Right lobe of liver (tissue), 6 donors: ENCODE results near the gene ABCG2. TPM values are rescaled to one million over a fixed set of nuclear protein-coding genes. Genes with fewer than 3 reads are reported as not detected.

Experiments
- ATAC-seq, 4 donors: fragments of 200-7000 bp; cut with Tn5 transposase; one replicate each; pipeline ENCODE4 v1.9.1; 2020; ENCODE audit warnings: mild to moderate bottlenecking in 4 of 4, moderate library complexity in 4 of 4
- DNase-seq, 3 donors: peaks; one replicate each; pipeline ENCODE4 v3.0.0-alpha.2; 2020
- H3K27ac ChIP-seq, 3 donors: fragments of 200-600 bp; one replicate each; pipeline ENCODE4 v1.8.0; 2022
- H3K27me3 ChIP-seq, 2 donors: fragments of 200-600 bp; one replicate each; pipeline ENCODE4 v1.8.0; 2022
- H3K36me3 ChIP-seq, 4 donors: fragments of 200-600 bp; sonication (generic) in 1 of 4; one replicate each; pipeline versions ENCODE4 v1.5.1 to v1.8.0; 2017 to 2022; ENCODE audit warnings: control low read depth in 1 of 4
- H3K4me1 ChIP-seq, 4 donors: fragments of 200-600 bp; sonication (generic) in 1 of 4; one replicate each; pipeline versions ENCODE4 v1.5.1 to v1.8.0; 2017 to 2022; ENCODE audit warnings: control low read depth in 1 of 4
- H3K4me3 ChIP-seq, 3 donors: fragments of 200-600 bp; one replicate each; pipeline ENCODE4 v1.8.0; 2022
- H3K9me3 ChIP-seq, 4 donors: fragments of 200-600 bp; sonication (generic) in 1 of 4; one replicate each; pipeline versions ENCODE4 v1.5.1 to v1.8.0; 2017 to 2022; ENCODE audit warnings: control low read depth in 1 of 4
- POLR2A ChIP-seq: fragments of 450-650 bp; IDR thresholded peaks from one replicate; pipeline ENCODE4 v1.6.1; 2017; ENCODE audit warnings: antibody characterized with exemption, mild to moderate bottlenecking
- WGBS: methylation state at CpG from one replicate; pipeline ENCODE4 v1.1.6; 2018; ENCODE audit warnings: low coverage, low lambda C conversion rate; ENCODE audit not compliant: insufficient coverage; ENCODE audit errors: missing lambda C conversion rate; 5-methylcytosine and 5-hydroxymethylcytosine counted together
- intact Hi-C, 2 donors: fragments of 100-400 bp; cut with DNase I; formaldehyde crosslinking; loops; one replicate each; pipeline versions ENCODE4 v1.11.2 to v1.14.1; 2022
- total RNA-seq, 6 experiments: library from RNA; depleted of rRNA in 2 of 6; stranded (reverse); fragments of >200 nt in 2 of 6; fragmentation: NEBNext Ultra II Directional in 3 of 6; extraction: Animal tissue kit (Norgen Biotek cat#: 25700) in 3 of 6; gene quantifications; one replicate each; pipeline versions ENCODE4 v1.1.0 to v1.2.4, GENCODE V29; 2016 to 2023
- TF ChIP-seq, protein P1 (sequence below), 4 donors: fragments of 200-600 bp in 3 of 4; fragments of 450-650 bp in 1 of 4; IDR thresholded peaks; one replicate each; pipeline versions ENCODE4 v1.5.1 to v1.8.0; 2016 to 2022; ENCODE audit warnings: antibody characterized with exemption in 4 of 4, mild to moderate bottlenecking in 2 of 4
- donor health status: DM: no; HTN: yes; CAD: no.
- donor health status: DM: no; HTN: no; CAD: no.
- donor health status: DM: no; HTN: no; CAD: no.
- donor health status: DM: no; HTN: yes; CAD: no.
- donor health status: DM: no; HTN: yes; CAD: no.

ABCG2 gene
- total RNA-seq, 6 experiments from 2014 or later, result 6.4 to 11.4 (median 8.1) TPM

- intact Hi-C loops, result no loop called here
- ATAC-seq, result peak; percentile 43 to 87 (median 64)
- Histone ChIP-seq H3K4me1 (peaks cover 0 to 45% (median 14%) of the 10 kb centered on the region in 4 donors), H3K27me3 (no peaks in the 10 kb centered on the region), H3K27ac (peak overlapping the region in 1 of 3 donors; percentile 1), H3K9me3 (no peaks in the 10 kb centered on the region), H3K36me3 (no peaks in the 10 kb centered on the region), H3K4me3 (no peak overlapping the region)
- no peak for DNase-seq
- 27% methylated on average over 1 of the region's 1 CpG for WGBS
- TF ChIP-seq POLR2A, result no peak
- TF ChIP-seq, protein P1, sequence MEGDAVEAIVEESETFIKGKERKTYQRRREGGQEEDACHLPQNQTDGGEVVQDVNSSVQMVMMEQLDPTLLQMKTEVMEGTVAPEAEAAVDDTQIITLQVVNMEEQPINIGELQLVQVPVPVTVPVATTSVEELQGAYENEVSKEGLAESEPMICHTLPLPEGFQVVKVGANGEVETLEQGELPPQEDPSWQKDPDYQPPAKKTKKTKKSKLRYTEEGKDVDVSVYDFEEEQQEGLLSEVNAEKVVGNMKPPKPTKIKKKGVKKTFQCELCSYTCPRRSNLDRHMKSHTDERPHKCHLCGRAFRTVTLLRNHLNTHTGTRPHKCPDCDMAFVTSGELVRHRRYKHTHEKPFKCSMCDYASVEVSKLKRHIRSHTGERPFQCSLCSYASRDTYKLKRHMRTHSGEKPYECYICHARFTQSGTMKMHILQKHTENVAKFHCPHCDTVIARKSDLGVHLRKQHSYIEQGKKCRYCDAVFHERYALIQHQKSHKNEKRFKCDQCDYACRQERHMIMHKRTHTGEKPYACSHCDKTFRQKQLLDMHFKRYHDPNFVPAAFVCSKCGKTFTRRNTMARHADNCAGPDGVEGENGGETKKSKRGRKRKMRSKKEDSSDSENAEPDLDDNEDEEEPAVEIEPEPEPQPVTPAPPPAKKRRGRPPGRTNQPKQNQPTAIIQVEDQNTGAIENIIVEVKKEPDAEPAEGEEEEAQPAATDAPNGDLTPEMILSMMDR (IDR thresholded peaks at IDR 0.05), result no peak
These were observed 77.8 kb downstream of the ABCG2 start for GRCh38 chr4:88080626-88081025.

GRCh38 chr4:88078579-88078978 is 79.9 kb downstream of the ABCG2 start:
- TF ChIP-seq POLR2A, result no peak
- TF ChIP-seq, protein P1 (IDR thresholded peaks at IDR 0.05), result no peak
- ATAC-seq, result peak in 2 of 4 donors; percentile 14 to 19
- intact Hi-C loops, result no loop called here
- peaks cover 0 to 3% (median 0%) of the 10 kb centered on the region in 4 donors for H3K36me3 ChIP-seq
- no peak overlapping the region for H3K27ac ChIP-seq
- no peak overlapping the region for H3K4me3 ChIP-seq
- 33% methylated on average over 2 of the region's 2 CpGs for WGBS
- H3K27me3 ChIP-seq, result no peaks in the 10 kb centered on the region
- peaks cover 0 to 45% (median 14%) of the 10 kb centered on the region in 4 donors for H3K4me1 ChIP-seq
- no peaks in the 10 kb centered on the region for H3K9me3 ChIP-seq
- no peak for DNase-seq

DNA sequence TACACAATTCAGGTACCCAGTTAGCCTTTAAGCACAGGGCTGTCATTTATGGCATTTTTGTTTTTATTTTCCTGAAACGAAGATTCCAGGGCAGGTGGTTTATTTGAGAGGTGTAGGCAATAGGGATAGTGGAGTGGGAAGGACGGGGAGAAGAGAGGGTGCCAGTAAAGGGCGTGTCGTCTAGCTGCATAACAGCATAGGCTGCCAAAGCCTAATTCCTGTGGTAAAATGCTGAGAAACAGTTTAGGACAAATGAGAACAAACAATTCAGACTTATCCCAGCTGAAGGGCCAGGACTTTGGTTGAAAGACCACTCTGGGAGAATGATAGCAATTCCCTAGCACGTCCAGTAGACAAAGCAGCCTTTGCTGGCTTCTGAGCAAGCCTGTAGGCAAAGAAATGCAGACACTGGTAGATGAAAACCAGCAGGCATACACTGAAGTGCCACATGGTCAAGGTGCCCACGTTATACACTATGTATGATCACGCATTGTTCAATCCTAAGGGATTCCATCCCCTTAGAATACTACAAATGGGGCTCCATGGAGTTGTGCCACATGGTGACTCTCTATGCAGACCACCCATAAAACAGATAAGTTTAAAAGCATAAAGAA is 80.4 kb downstream of the ABCG2 start:
- Histone ChIP-seq H3K4me3 (no peak overlapping the region), H3K27me3 (no peaks in the 10 kb centered on the region), H3K27ac (no peak overlapping the region), H3K4me1 (peaks cover 0 to 45% (median 14%) of the 10 kb centered on the region in 4 donors), H3K36me3 (peaks cover 0 to 3% (median 0%) of the 10 kb centered on the region in 4 donors), H3K9me3 (no peaks in the 10 kb centered on the region)
- ATAC-seq, result peak; percentile 41 to 61 (median 50)
- 74% methylated on average over 7 of the region's 7 CpGs for WGBS
- intact Hi-C loops, result no loop called here
- no peak for TF ChIP-seq POLR2A
- TF ChIP-seq, protein P1 (IDR thresholded peaks at IDR 0.05), result no peak
- DNase-seq, result no peak

GRCh38 chr4:88075336-88075735 is 83.1 kb downstream of the ABCG2 start:
- DNase-seq (no peak), ATAC-seq (no peak)
- H3K27ac ChIP-seq, result no peak overlapping the region
- no peak overlapping the region for H3K4me3 ChIP-seq
- intact Hi-C loops, result no loop called here
- H3K9me3 ChIP-seq, result no peaks in the 10 kb centered on the region
- peaks cover 0 to 6% (median 0%) of the 10 kb centered on the region in 4 donors for H3K36me3 ChIP-seq
- TF ChIP-seq, protein P1 (IDR thresholded peaks at IDR 0.05), result no peak
- H3K4me1 ChIP-seq, result peaks cover 0 to 22% (median 8%) of the 10 kb centered on the region in 4 donors
- no peaks in the 10 kb centered on the region for H3K27me3 ChIP-seq
- 87% methylated on average over 6 of the region's 9 CpGs for WGBS
